ENCODE measurements around the gene CAMK2D.

DNA sequence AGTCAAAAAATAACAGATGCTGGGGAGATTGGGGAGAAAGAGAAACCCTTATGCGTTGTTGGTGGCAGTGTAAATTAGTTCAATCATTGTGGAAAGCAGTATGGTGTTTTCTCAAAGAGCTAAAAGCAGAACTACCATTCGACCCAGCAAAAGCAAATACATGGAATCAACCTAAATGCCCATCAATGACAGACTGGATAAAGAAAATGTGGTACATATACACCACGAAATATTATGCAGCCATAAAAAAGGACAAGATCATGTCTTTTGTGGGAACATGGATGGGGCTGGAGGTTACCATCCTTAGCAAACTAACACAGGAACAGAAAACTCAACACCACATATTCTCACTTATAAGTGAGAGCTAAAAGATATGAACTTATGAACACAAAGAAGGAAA lies 188.9 kb downstream of the CAMK2D start:
- TF ChIP-seq POLR2AphosphoS5 (IDR thresholded peaks at IDR 0.05; ENCODE audit: low read depth, low read length) (no peak), SIN3A (IDR thresholded peaks at IDR 0.05; ENCODE audit: borderline replicate concordance, insufficient read depth, low read depth, low read length) (no peak)
- TF ChIP-seq, protein P1, sequence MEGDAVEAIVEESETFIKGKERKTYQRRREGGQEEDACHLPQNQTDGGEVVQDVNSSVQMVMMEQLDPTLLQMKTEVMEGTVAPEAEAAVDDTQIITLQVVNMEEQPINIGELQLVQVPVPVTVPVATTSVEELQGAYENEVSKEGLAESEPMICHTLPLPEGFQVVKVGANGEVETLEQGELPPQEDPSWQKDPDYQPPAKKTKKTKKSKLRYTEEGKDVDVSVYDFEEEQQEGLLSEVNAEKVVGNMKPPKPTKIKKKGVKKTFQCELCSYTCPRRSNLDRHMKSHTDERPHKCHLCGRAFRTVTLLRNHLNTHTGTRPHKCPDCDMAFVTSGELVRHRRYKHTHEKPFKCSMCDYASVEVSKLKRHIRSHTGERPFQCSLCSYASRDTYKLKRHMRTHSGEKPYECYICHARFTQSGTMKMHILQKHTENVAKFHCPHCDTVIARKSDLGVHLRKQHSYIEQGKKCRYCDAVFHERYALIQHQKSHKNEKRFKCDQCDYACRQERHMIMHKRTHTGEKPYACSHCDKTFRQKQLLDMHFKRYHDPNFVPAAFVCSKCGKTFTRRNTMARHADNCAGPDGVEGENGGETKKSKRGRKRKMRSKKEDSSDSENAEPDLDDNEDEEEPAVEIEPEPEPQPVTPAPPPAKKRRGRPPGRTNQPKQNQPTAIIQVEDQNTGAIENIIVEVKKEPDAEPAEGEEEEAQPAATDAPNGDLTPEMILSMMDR (IDR thresholded peaks at IDR 0.05): no peak
